LoVo (cell line): ENCODE results near the gene PAX6.

Experiments used
- DNase-seq: peaks from one replicate; pipeline ENCODE4 v3.0.0-alpha.2; 2016; ENCODE audit warnings: low spot score

PAX6 gene

GRCh38 chr11:31822175-31822926, 11.2 kb upstream of the PAX6 start:
- DNase-seq: no peak

- no peak for DNase-seq
These were observed 10.6 kb upstream of the PAX6 start for GRCh38 chr11:31821766-31822165.

- DNase-seq: no peak
These were observed 10.2 kb upstream of the PAX6 start for GRCh38 chr11:31821235-31821764.

- no peak for DNase-seq
These were observed 9.3 kb upstream of the PAX6 start for GRCh38 chr11:31820438-31820818.

GRCh38 chr11:31819621-31820437, 8.7 kb upstream of the PAX6 start:
- no peak for DNase-seq

GRCh38 chr11:31818874-31819331, 7.8 kb upstream of the PAX6 start:
- DNase-seq: no peak

GRCh38 chr11:31818425-31818755, 7.3 kb upstream of the PAX6 start:
- DNase-seq: no peak

GRCh38 chr11:31817621-31818424, 6.7 kb upstream of the PAX6 start:
- no peak for DNase-seq

- no peak for DNase-seq
These were observed 6.0 kb upstream of the PAX6 start for GRCh38 chr11:31817054-31817620.

GRCh38 chr11:31816468-31817053, 5.4 kb upstream of the PAX6 start:
- DNase-seq: no peak

- no peak for DNase-seq
These were observed 4.8 kb upstream of the PAX6 start for GRCh38 chr11:31815711-31816467.

- no peak for DNase-seq
These were observed 3.2 kb upstream of the PAX6 start for GRCh38 chr11:31814176-31814868.

- DNase-seq: no peak
These were observed 2.5 kb upstream of the PAX6 start for GRCh38 chr11:31813391-31814175.

GRCh38 chr11:31812383-31813381, 1.6 kb upstream of the PAX6 start:
- DNase-seq: no peak

GRCh38 chr11:31809857-31810778, 1.0 kb downstream of the PAX6 start:
- DNase-seq: peak; percentile 3

GRCh38 chr11:31809541-31809856, 1.6 kb downstream of the PAX6 start:
- no peak for DNase-seq
